Activated naive CD4-positive, alpha-beta T cell (primary cell): Measurements from ENCODE around the gene DAB2IP.
"Not testable (repeated sequence)": the region's sequence is repeated elsewhere in the genome, so short reads cannot be mapped to it uniquely, and the experiment has no call there.

Experiments
- DNase-seq, 4 experiments: peaks; one replicate each; lab custom pipeline; 2025; lab: John Stamatoyannopoulos, UW

Gene DAB2IP

DNA sequence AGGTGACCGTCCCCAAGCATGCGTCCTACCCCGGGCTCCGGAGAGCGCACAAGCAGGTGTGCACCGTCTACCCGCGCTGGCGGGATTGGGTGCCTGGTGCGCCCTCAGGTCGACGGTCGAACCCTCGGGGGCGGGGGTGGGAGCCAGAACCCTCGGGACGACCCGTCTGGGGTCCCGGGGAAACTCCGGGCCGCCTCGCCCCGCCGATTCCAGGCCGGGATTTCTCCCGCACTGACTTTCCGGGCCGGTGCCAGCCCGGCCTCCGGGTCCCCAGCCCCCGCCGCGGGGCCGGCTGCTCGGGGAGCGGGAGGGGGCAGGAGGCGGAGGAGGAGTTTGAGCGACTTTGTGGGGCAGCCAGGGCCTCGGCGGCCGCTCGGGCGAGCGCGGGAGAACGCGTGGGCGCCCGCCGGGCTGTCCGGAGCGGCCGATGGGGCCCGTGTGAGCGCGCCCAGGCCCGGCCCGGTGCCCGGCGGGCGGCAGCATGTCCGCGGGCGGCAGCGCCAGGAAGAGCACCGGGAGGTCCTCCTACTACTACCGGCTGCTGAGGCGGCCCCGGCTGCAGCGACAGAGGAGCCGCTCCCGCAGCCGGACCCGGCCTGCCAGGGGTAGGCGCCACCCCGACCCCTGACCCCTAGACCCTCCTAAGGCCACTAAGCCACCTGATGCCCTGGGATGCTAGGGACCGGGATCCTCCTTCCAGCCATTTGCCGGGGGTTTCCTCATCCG, at the start of gene DAB2IP:
DAB2IP (plus strand) TSS at position 340 of the 726 bp plus-strand sequence; CDS start at position 482, 142 bp downstream.
- no peak for DNase-seq

DNA sequence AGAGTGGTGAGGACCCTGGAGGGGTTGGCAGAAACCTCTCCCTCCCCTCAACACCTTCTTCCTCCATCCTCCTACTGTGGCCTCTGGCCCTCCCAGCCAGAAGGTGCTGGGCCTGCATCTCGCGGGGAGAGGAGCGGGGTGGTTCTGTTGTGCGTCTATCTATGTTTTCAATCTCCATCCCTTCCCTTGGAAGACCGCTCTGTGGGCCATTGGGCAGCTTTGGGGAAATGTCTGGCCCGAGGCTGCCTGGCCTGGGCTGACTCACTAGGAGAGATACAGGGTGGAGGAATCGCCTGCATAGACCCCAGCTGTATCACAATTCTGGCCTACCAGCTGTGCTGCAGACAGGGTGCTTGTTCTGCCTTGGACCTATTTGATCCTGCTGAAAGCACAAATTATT, 48.4 kb upstream of the DAB2IP start:
- DNase-seq: no peak

DNA sequence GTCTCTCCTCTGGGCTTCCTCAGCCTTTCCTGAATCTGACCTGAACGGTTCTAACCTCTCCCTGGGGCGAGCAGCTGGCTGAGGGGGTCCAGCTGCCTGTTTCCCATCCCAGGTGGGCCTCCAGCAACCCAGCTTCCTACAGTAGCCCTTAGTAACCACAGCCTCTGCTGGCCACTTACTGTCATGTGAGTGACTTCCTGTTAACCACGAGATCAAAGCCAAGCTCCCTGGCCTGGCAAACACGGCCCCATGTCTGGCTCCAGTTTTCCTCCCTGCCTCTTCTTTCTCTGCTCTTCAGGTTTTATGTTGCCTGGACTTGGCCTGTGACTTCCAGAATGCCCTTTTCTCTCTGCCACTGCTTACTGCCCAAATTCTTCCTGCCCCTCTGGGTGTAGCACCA, 47.2 kb upstream of the DAB2IP start:
- no peak for DNase-seq

DNA sequence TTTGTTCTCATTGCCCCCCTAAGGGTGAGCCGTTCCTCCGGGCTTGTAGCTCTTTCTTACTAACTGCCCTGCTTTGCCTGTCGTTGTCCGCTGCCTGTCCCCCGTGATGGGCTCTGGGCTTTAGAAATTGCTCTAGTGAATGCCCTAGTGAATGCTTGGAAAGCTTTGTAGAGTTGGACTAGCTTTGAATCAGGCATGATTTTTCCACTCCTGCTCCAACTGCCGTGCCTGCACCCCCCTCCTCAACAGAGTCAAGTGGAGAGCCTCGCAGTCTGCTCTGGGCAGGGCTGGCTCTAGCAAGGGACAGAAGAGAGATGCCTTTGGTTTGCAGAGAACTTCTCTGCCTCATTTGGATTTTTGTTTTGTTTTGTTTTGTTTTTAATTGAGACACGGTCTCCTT, 46.8 kb upstream of the DAB2IP start:
- no peak for DNase-seq

DNA sequence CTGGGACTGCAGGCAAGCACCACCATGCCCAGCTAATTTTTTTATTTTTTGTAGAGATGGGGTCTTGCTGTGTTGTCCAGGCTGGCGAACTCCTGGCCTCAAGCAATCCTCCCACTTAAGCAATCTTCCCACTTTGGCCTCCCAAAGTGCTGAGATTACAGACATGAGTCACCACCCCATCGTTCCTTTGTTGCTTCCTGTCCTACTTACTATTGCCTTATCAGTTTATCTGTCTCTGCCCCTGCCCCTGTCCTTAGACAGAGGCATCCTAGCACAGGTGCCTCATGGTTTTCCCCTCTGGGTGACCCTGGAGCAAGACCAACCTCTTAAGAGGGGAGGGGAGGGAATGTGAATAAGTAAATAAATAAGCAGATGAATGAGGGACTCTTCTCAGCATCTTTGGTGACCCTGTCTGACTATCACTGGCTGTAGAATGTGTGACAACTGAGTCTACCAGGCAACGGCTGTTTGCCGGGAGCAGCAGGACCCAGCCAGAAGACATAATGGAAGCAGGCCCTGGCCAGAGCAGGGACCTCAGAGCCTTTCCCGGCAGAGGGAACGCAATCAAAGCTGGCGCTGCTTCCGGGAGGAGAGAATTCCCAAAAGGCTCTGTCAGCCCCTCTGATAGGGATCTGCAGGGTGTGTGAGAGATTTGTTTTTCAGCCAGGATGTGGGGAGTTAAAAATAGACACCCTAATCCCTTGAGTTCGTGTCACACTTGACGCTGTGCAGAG, 43.8 kb upstream of the DAB2IP start:
- no peak for DNase-seq

DNA sequence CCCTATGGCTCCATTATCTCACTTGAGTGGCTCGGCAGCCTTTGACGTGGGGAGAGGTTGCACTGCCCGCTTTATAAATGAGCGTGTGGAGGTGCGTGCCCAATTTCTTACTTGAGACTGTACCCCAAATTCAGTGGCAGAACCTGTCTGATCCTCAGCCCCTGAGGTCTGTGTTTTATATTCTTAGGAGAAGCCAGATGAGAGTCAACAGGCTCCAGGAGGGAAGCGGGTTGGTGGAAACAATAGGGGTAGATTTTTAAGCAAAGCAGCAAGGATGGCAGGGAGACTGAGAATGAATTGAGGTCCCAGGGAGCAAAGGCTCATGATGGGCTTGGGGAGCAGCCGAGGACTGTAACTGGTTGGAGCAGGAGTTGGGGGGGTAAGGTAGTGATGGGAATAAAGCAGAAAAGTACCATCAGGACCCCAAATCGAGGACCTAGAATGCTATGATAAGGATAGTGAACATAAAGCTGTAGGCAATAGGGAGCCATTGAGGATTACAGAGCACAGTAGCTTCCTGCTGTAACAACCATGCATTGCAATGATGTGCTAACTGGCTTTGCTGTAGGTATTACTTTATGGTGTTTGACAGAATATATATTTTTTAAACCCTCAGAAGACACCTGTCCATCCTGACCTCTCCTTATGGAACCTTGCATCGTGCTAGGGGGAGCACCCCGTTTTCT, 43.1 kb upstream of the DAB2IP start:
- DNase-seq: no peak

DNA sequence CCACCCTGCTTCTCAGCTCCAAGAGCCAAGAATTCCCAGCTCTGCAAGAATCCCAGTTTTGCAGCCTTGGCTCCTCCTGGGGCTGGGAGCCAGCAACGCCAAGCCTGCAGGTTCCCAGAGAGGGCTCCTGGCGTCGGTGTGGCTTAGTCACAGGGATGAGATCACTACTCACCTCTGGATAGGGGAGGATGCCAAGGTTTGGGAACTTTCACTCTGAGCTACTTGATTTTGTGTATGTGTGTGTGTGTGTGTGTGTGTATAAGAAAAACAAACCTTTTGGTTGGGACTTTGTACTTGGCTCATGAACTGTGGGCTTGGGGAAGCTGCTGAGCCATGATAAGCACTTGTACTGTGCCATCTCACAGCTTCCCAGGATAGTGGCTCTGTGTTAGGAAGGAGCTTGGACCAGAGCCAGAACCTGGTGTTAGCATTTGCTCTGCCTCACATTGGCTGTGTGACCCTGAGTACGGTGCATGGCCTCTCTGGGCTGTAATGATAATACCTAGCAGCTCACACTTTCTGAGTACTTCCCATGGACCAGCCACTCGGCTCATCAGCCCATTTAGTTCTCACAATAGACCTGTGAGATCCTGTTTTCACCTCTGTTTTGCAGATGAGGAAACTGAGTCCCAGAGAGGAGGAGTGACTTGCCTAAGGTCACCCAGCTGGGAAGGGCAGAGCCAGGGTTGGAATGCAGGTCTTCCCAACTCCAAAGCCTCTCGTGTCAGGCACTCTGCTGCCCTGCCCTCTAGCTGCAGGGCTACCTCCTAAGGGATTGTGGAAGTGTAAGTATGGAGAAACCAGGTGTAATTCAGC, 41.4 kb upstream of the DAB2IP start:
- no peak for DNase-seq

DNA sequence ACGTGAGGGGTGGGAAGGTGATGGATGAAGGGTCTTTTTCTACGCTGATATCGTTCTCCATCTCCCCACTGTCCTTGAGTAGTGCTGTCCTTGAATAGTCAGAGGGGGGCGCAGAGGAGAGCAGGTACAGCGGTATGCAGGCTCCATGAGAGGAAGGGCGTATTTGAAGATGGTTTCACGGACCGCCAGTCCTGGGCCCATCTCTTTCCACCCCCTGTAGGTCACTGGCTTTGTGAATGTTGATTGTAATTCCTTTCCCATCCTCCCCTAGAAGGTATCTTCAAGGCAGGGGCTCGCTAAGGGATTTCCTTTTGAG, 40.8 kb upstream of the DAB2IP start:
- no peak for DNase-seq

DNA sequence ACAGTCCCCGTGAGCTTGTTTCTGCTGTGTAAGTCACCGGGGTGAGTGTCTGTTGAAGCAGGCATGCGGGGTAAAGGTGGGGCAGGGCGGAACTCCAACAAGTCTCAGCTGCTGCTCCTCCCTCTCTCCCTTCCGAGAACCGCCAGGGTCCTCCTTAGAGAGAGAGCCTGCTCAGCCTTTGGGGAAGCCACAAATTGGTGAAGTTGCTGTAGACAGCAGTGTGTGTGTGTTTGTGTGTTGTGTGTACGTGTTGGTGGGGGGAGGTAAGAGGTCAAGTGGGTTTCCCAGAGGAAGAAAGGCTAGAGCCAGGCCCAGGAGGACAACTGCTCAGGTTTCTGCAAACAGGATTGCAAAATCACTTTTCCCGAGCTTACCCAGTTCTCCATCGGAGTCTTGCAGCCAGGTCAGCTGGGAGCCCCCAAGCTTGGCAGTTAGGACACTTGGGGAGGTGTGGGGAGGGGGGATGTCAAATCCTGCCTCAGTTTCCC, 38.9 kb upstream of the DAB2IP start:
- DNase-seq: no peak

DNA sequence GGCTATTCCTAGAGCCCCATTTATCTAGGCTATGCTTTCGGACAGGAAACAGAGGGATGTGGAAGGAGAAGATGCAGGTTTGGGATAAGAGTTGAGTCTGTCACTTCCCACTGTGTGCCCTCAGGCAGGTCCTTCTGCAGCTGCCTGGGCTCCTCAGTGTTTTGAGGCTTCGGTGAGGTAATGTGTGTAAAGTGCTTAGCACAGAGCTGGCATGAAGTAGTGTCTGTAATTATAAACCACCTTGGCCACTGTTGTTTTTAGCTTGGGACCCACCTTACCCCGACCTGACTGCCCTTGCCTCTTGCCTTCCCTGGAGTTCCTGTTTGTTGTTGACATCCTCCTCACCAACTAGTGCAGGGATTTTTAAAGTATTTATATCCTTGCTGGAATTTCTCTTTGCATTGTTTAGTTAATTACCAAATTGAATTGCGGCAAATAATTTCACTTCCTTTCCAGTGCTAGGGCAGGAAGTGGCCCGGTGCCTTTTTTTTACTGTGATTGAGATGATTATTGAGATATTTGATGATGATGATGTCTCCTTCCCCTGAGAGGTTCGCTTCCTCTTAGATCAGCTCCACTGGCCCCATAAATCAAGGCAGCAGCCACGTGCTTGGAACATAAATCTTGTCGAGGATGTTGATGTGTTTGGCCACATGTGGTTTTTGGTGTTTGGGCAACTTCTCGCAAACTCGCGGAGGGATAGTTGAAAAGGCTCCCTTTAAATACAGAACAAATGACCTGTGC, 38.3 kb upstream of the DAB2IP start:
- DNase-seq: no peak

DNA sequence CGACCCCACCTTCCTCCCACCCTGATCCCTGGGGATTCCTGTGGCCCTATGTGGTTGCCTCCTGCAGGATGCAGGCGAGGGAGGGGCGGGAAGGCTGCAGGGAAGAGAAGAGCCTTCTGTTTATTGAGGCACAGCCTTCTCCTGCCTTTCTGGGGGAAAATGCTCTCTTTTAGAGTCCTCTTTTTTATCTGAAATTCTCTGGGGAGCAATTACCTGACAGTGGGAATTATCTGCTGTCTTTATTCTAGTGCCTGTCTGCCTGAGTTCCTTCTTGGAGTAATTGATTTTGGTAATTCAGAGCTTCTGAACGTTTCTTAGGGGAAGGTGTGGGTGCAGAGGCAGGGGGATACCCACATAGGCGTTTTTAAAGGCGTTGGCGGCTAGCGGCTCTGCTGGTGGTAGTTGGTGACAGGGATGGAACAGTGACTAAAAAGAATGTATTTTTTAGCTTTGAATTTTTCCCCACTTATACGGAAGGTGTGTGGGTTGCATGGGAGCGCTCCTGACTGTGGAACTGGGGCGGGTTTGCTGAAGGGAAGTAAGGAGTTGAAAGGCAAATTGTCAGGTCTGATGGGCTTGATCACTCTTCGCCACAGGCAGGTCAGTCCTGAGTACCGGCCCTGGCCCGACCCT, 35.2 kb upstream of the DAB2IP start:
- DNase-seq: no peak

DNA sequence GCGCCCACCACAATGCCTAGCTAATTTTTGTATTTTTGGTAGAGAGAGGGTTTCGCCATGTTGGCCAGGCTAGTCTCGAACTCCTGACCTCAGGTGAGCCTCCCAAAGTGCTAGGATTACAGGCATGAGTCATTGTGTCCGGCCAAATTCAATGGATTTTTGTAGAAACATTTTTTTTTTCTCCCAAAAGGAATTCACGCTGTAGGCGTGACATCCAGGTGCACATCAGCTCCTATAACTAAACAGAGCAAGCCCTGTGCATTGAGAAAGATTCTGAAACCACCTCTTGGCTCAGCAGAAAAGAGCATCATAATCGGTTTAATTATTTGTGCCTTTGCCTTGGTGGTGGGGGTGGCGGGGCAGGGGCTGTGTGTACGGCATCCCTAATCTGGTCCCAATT, 32.9 kb upstream of the DAB2IP start:
- DNase-seq: no peak

DNA sequence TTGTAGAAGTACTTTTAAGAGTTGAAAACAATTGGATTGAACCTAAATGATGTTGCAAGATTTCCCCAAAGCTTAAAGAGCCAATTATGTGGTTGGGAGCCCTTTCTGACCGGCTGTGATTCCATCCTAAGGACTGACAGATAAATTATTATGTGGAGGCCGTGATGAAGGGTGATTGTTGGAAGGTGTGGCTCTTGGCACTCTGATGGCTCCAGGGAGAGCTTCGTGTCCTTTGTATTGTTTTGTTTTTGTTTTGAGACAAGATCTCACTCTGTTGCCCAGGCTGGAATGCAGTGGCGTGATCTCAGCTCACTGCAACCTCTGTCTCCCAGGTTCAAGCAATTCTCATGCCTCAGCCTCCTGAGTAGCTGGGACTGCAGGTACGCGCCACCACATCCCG, 32.5 kb upstream of the DAB2IP start:
- DNase-seq: not testable (repeated sequence)

DNA sequence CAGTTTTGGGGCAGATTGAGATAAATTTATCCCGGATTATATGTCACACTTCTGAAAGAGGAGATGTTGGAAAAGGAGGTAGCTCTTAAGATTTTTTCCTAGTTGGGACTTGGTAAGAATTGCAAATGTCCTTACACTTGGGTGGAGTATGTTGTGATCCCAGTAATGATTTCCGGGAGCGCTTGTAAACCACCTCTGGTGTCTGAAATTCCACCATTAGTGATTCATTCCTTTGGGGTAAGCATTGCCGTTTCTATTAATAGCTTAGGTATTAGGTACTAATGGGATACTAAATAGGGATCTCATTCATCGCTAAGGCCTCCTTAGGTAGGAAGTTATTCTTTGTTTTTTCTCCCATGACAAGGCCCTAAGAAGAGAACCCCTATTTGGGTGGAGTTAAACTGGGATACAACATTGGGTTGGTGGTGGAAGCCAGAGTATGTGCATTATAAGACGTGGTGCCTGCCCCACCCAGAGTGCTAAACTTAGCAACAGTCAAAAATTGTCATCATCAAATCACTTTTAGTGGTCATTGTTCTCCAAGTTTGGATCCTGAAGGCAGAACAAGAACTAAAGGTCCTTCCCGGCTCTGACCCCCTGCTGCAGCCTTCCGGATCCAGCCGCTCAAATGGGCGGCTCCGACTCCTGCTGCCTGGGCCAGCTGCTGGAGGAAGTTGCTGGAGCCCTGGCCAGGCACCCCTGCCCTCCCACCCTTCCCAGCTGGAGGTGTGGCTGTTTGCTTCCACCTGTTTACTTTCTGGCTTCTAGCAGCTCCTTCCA, 31.7 kb upstream of the DAB2IP start:
- no peak for DNase-seq

DNA sequence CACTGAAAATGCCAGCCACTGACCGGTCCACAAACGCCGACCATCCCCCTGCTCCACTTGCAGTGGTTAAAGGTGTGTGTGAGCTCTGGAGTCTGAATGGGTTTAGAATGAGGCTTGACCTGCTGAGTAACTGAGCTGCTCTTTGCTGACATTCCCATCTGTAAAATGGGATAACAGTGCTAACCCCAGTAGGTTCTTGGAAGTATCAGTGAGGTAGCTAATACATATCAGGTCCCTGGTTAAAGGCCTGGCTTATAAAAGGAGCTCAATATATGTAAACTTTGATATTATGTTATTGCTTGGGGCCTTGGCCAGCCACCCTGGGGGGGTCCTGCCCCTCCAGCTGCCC, 31.1 kb upstream of the DAB2IP start:
- DNase-seq: no peak

DNA sequence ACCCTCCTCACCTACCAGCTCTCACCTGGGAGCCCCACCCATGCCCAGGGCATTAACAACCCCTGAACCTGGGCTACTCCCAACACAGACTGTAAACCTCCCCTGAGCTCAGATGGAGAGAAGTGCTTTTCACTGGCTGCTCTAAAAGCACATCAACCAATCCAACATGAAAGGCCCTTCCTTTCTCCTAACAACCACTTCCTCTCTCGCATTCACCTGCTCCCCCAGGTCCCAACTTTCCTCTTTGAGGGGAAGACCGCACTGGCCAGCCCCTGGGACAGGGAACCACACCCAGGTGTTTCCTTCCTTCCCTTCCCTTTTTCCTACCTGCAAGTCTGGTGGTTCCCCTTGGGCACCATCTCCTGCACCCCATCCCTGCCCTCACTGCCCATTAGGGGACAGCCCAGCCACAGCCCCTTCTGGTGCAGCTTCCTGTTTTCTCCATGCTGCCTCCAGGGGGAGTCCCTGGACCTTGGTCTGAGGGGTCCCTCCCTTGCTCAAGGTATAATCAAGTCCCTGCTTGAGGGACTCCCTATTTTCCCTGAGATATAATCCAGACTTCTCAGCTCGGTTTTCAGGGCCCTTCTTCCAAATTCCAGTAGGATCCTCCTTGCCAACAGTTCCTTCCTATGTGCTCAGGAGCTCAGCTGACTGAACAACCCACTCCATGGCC, 30.5 kb upstream of the DAB2IP start:
- DNase-seq: no peak

DNA sequence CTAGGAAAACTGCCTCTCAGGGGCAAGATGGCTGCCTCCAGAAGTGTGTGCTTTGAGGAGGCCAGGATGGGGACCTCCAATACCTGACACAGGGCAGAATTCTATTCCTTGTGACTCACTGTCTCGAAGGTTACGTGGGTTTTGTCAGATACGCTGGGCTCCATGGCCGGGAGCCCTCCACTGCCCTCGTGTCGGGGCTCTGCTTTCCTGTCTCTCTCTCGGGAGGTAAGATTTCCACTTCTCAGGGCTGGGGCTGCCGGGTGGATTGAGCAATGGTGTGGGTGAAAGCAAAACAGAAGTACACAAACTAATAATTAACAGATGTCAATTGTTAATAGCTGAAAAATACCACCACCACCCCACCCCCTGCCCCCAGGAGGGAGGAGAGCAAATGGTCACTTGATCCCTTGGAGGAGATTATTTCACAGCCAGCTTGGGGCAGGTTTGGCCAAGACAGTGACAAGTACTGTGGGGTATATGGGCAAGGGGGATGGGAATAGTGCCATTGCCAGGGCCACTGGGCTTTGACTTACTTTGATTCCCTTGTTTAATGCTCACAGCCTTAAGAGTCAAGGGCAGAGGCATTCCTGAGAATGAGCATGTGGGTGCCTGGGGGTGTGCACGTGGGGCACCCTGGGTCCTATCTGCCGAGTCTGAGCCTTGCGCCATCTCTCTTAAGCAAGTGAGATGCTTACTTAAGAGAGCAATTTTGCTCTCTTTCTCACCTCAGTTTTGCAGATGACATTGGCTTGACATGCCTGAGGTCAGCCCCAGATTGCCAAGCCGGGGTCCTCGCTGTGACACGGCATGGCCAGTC, 28.8 kb upstream of the DAB2IP start:
- no peak for DNase-seq

DNA sequence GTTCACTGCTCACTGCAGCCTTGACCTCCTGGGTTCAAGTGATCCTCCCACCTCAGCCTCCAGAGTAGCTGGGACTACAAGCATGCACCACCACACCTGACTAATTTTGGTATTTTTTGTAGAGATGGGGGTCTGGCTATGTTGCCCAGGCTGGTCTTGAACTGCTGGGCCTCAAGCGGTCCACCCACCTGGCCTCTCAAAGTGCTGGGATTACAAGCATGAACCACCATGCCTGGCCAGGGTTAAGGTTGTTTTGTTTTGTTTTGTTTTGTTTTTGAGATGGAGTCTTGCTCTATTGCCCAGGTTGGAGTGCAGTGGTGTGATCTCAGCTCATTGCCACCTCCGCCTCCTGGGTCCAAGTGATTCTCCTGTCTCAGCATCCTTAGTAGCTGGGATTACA, 28.0 kb upstream of the DAB2IP start:
- not testable (repeated sequence) for DNase-seq

DNA sequence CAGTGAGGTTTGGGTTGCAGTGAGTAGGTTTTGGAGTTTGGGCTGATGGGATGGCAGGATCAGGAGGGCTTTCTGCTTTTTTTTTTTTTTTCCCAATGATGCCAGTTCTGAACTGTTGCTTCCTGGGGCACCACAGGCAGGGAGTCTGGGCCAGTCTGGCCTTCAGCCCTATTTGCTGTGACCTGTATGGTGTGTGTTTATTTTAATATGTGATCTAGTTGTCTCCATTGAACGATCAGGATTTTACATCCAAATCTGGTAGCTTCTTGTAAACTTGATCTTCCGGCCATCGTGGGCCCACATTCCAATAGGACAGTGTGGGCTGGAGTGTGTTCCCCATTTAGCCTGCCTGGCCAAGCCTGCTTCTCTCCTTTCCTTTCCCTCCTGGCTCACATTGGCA, 25.8 kb upstream of the DAB2IP start:
- no peak for DNase-seq
